HepG2 (cell line): ENCODE results near the gene SKP1.

Experiments used
- ATF2 ChIP-seq: sonication (generic); formaldehyde crosslinking; IDR thresholded peaks from 2 replicates; pipeline ENCODE4 v1.4.0; 2020; ENCODE audit warnings: missing genetic modification reagents
- CHD2 ChIP-seq: IDR thresholded peaks from 2 replicates; pipeline ENCODE4 v1.6.1; 2011; ENCODE audit warnings: low read depth, low read length, improper control_type of control experiment
- CTCF ChIP-seq: sonication (generic); formaldehyde crosslinking; IDR thresholded peaks from 2 replicates; pipeline ENCODE4 v1.5.0; 2020; ENCODE audit warnings: mild to moderate bottlenecking, missing genetic modification reagents, moderate library complexity
- MAX ChIP-seq: IDR thresholded peaks from 2 replicates; pipeline ENCODE4 v1.6.1; 2012; ENCODE audit warnings: inconsistent platforms
- NFE2L1 ChIP-seq: sonication (generic); formaldehyde crosslinking; IDR thresholded peaks from 2 replicates; pipeline ENCODE4 v1.4.0; 2020; ENCODE audit warnings: missing genetic modification reagents, mild to moderate bottlenecking, borderline replicate concordance
- NFYC ChIP-seq: IDR thresholded peaks from 2 replicates; pipeline ENCODE4 v1.6.1; 2016; ENCODE audit warnings: missing genetic modification reagents, missing compliant biosample characterization
- POLR2A ChIP-seq, 2 experiments: IDR thresholded peaks; 2 replicates each; pipeline ENCODE4 v1.6.1; 2011; ENCODE audit warnings: low read depth in 2 of 2, low read length in 2 of 2, mild to moderate bottlenecking in 1 of 2, moderate library complexity in 1 of 2; ENCODE audit not compliant: insufficient read depth in 1 of 2
- SRF ChIP-seq: IDR thresholded peaks from 2 replicates; pipeline ENCODE4 v1.6.1; 2011; ENCODE audit warnings: mild to moderate bottlenecking, low read depth, low read length, moderate library complexity
- THAP9 ChIP-seq: sonication (generic); formaldehyde crosslinking; IDR thresholded peaks from 2 replicates; pipeline ENCODE4; 2020; ENCODE audit warnings: missing genetic modification reagents, mild to moderate bottlenecking, borderline replicate concordance
- ZNF276 ChIP-seq: sonication (generic); formaldehyde crosslinking; IDR thresholded peaks from 2 replicates; pipeline ENCODE4 v1.4.0; 2020; ENCODE audit warnings: mild to moderate bottlenecking, low read depth, missing genetic modification reagents
- ZNF558 ChIP-seq: sonication (generic); formaldehyde crosslinking; IDR thresholded peaks from 2 replicates; pipeline ENCODE4 v1.9.0; 2022; ENCODE audit warnings: mild to moderate bottlenecking, missing genetic modification reagents, borderline replicate concordance
- ZNF839 ChIP-seq: sonication (generic); formaldehyde crosslinking; IDR thresholded peaks from 2 replicates; pipeline ENCODE4 v1.4.0; 2020; ENCODE audit warnings: missing genetic modification reagents, mild to moderate bottlenecking, borderline replicate concordance

- TF ChIP-seq ZNF839 (CRISPR knock-in tag) (no peak), SRF (no peak), NFYC (CRISPR knock-in tag) (no peak), ZNF276 (CRISPR knock-in tag) (no peak), MAX (no peak), POLR2A (IDR thresholded peaks at IDR 0.05; ENCODE audit: insufficient read depth in 1 of 2, low read depth in 2 of 2, low read length in 2 of 2) (no peak), CTCF (CRISPR knock-in tag) (no peak), THAP9 (CRISPR knock-in tag) (no peak), NFE2L1 (CRISPR knock-in tag) (no peak), ATF2 (CRISPR knock-in tag) (no peak), CHD2 (no peak), ZNF558 (no peak)
Observed at GRCh38 chr5:134145041-134145757, 31.6 kb downstream of the SKP1 start.
